Suppressor macrophage treated with lipopolysaccharide for 1 hour (primary cell): Measurements from ENCODE around the gene NANOS1.

ENCODE experiments used
- DNase-seq, 3 donors: peaks; one replicate each; pipeline ENCODE4 v3.0.0-alpha.2; 2020 to 2022

NANOS1 gene, protein sequence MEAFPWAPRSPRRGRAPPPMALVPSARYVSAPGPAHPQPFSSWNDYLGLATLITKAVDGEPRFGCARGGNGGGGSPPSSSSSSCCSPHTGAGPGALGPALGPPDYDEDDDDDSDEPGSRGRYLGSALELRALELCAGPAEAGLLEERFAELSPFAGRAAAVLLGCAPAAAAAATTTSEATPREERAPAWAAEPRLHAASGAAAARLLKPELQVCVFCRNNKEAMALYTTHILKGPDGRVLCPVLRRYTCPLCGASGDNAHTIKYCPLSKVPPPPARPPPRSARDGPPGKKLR

DNA sequence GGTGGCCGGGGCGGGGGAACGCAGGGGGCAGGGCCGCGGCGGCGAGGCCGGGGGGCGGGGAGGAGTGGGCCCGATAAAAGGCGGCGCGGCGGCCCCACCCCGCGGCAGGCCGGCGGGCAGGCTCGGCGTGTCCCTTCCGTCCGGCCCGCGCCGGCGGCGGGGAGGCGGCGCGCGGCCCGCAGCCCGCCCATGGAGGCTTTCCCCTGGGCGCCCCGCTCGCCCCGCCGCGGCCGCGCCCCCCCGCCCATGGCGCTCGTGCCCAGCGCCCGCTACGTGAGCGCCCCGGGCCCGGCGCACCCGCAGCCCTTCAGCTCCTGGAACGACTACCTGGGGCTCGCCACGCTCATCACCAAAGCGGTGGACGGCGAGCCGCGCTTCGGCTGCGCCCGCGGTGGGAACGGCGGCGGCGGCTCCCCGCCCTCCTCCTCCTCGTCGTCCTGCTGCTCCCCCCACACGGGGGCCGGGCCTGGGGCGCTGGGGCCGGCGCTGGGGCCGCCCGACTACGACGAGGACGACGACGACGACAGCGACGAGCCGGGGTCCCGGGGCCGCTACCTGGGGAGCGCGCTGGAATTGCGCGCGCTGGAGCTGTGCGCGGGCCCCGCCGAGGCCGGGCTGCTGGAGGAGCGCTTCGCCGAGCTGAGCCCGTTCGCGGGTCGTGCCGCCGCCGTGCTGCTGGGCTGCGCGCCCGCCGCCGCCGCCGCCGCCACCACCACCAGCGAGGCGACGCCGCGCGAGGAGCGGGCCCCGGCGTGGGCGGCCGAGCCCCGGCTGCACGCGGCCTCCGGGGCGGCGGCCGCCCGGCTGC lies at the start of gene NANOS1:
Gene NANOS1 (plus strand): TSS at position 102 of the 808 bp plus-strand sequence. CDS start 88 bp downstream, at position 190.
- DNase-seq, result no peak

DNA sequence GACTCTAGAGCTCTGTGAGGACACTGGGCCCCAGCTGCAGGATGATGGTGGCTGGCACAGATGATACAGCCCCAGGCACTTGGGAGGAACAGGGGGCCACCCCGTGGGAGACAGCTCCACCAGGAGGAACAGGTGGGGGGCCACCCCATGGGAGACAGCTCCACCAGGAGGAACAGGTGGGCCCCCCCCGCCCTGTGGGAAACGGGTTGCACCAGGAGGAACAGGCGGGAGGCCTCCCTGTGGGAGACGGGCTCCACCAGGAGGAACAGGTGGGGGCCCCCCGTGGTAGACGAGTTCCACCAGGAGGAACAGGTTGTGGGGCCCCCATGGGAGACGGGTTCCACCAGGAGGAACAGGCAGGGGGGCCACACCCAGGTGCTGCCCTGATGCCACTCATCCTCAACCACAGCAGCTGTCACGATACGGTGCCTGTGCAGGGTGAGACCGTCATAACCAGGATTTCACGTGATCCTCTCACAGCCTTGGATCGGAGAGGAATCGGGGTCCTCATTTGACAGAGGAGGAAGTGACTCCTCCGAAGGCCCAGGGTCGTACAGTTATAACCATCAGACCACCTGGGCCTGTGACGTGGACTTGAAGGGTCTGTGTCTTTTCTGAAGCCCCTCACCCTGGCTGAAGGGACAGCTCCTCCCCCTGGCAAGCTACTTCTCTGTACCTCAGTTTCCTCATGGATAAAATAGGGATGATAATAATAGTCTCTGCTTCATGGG lies 49.2 kb upstream of the NANOS1 start:
- no peak for DNase-seq

DNA sequence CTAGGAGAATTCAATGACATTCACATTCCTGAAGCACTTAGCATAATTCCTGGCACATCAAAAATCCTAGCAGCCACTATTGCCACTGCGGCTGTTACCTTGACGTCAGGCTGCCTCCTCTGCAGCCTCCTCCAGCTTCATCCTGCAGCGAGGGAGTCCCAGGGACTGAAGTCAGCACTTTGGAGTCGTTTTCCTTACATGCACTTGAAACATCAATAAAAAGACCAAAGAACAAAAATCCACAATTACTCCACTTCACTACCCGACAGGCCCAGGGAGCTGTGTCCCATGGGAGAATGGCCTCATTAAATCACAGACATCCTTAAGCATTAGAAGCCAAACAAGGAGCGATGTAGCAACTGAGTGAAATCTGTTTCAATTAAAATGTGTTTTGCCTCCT lies 48.6 kb upstream of the NANOS1 start:
- DNase-seq, result no peak

DNA sequence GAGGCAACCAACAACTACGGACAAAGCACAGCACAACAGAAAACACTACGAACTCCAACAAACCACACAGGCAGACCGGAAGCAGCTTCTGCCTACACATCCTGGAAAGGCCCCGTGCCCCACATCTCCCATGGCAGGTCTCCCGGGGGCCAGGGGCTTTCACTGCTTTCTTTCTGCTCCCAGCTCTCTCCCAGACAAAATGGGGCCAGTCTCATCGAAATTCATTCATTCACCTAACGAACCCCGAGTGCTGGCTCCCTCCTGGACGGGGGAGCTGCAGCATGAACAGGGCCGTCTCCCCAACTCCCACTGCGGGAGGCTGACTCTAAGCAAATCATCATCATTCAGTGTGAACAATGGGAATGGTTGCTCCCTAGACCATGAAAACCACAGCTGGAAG lies 47.6 kb upstream of the NANOS1 start:
- no peak for DNase-seq

DNA sequence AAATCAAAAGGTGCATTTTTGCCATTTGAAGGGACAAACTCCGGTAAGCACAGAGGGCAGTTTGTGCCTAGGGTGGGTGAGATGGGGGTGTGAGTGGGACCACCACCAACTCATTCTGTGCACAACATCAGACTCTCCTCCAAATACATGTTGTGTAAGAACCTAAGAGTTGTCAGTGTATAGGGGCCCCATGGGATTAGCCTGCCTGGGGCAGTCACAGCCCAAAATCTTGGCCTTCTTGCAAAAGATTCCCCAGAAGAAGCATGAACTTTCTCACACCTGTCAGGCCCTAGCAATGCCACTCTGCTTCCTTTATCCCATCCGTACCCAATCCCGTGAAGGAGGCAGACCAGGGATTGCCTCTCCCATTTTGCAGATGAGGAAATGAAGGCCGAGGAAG lies 47.1 kb upstream of the NANOS1 start:
- no peak for DNase-seq

DNA sequence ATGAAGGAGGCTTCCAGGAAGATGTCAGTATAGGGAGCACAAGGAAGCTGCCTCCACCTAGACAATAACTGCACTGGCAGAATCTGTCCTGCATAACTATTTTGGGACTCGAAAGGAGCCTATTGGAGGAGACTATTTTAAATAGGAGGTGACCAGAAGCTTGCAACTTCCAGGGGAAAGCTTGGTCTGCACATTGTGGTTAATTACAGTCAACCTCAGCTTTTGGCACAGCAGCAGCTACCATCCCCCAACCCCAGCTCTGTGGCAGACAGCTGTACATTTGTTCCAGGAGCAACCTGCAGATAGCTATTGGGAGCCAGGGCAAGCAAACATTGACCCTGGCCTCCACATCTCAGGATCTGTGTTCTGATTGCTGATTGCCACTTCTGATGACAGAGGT lies 46.3 kb upstream of the NANOS1 start:
- DNase-seq, result no peak

DNA sequence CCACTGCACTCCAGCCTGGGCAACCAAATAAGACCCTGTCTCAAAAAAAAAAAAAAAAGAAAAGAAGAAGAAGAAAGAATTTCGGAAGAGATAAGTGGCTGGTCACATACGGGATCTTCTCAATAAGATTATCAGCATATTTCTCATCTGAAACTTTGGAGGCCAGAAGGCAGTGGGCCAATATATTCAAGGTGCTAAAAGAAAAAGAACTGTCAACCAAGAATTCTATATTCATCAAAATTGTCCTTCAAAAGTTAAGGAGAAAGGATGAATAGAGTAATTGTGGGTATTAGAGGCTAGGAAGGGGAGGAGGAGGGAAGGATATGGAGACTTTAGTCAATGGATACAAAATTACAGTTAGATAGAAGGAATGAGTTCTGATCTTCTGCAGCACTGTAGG lies 43.9 kb upstream of the NANOS1 start:
- no peak for DNase-seq

DNA sequence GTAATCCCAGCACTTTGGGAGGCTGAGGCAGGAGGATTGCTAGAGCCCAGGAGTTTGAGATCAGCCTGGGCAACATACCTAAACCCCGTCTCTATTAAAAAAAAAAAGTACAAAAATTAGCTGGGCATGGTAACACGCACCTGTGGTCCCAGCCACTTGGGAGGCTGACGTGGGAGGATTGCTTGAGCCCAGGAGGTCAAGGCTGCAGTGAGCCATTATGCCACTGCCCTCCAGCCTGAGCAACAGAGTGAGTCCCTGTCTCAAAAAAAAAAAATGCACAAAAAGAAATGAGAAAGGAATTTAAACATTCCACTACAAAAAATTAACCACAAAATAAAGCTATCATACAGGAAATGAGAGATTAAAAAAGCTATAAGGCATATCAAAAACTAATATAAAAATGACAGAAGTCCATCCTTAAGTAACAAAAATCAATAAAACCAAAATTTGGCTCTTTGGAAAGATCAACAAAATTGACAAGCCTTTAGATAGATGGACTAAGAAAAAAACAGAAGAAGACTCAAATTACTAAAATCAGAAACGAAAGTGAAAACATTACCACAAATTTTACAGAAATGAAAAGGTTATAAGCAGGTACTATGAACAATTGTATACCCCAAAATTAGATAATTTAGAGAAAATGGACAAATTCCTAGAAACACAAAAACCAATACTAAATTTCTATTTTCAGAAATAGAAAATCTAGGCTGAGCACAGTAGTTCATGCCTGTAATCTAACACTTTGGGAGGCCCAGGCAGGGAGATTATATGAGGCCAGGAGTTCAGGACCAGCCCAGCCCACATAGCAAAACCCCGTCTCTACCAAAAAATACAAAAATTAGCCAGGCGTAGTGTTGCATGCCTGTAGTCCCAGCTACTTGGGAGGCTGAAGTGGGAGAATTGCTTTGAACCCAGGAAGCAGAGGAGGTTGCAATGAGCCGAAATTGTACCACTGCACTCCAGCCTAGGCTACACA lies 42.4 kb upstream of the NANOS1 start:
- no peak for DNase-seq

DNA sequence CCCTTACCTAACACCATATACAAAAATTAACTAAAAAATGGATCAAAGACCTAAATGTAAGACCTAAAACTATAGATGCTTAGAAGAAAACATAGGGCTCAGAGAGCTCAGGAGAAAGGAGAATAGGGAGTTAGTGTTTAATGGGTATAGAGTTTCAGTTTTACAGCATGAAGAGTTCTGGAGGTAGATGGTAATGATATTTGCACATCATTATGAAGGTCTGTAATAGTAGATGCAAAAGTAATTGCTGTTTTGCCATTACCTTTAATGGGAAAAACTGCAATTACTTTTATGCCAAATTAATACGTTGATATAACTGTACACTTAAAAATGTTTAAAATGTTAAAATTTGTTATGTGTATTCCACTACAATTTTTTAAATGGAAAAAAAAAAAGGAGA lies 39.2 kb upstream of the NANOS1 start:
- no peak for DNase-seq

DNA sequence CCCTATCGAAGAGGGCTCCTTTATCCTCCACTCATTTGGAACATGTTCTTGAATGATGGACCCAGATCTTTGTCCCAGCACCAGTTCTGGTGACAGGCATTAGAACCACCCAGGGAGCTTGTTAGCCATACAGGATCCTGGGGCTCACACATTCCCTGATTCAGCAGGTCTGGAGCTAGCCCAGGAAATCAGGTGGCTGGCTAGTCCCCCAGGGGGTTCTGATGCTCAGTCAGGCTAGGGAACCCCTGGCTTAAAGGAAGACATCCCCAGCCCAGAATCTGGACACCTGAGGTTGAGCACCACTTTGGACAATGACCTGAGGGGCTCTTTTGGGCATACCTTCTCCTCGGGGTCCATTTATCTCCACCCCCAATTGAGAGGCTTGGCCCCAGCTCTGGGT lies 37.0 kb upstream of the NANOS1 start:
- DNase-seq, result no peak

DNA sequence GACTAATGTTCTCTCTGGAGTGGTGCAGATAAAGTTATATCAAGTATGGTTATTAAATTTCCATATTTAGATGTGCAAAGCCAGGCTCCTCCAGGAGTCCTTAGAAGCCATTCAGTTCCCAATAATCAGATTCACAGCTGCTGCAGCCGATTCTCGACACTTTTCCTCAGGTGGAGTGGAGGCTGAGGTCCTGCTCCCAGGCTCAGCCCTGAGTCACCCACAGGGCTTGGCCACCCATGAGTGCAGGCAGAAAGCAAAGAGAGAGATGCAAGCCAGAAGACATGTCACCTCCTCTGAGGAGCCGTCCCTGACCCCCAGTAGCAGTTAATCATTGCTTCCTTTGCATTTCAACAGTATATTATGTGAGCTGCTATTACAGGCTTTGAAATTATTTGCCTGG lies 36.3 kb upstream of the NANOS1 start:
- no peak for DNase-seq

DNA sequence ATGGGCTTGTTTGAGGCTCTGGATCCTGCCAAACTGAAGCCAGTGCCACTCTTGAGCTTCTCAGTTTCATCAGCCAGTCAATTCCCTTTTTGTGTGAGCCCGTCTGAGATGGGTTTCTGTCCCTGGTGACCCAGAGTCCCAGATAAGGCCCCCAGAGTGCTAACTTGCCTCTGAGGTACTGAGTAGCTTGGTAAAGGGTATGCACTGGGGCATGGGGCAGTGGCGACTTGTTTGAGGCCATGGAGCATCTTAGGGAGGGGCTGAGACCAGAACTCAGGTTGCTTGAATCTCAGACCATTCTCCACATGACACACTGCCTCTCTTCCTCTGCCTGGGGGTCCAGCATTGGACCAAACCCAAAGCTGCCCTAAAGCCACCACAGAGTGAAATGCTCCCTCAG lies 35.2 kb upstream of the NANOS1 start:
- no peak for DNase-seq

DNA sequence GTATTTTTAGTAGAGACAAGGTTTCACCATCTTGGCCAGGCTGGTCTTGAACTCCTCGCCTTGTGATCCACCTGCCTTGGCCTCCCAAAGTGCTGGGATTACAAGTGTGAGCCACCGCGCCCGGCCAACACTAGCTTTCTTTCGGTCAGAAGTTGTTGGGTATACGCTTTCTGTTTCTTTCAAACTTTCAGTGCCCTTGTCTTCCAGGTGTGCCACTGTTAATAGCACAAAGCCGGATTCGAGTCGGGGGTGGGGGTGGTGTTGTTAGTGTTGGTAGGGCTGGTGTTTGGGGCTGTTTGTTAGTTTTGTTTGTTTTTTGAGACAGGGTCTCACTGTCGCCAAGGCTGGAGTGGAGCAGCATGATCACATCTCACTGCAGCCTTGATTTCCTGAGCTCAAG lies 33.8 kb upstream of the NANOS1 start:
- no peak for DNase-seq

DNA sequence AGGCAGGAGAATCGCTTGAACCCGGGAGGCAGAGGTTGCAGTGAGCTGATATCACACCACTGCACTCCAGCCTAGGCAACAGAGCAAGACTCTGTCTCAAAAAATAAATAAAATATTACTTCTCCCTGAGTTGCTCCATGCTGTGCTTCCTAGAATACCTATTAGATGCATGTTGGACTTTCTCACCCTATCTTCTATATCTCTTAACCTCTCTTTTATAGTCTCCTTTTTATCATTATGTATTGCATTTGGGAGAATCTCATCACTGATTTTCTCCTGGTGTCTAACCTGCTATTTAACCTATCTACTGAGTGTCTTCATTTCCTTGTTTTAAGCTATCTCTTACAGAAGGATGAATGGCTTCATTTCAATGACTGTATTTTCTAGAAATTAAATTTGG lies 32.1 kb upstream of the NANOS1 start:
- DNase-seq, result no peak

DNA sequence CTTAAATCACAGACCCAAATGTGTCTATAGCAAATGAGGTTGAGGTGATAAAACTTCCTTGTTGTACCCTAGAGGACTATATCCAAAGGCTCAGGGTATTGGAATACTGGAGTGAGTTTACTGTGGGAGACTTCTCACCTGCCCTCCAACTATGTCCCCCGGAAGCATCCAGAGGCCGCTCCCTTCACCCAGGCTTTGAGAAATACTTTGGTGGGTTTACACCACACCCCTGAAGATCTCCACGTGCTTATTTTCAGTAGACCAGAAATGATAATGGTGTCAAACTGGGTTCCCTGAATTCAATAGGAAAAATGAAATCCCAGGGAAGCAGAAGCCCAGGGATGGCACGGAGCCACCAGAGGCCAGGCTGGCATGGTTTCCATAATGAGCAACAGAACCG lies 31.3 kb upstream of the NANOS1 start:
- DNase-seq, result no peak

DNA sequence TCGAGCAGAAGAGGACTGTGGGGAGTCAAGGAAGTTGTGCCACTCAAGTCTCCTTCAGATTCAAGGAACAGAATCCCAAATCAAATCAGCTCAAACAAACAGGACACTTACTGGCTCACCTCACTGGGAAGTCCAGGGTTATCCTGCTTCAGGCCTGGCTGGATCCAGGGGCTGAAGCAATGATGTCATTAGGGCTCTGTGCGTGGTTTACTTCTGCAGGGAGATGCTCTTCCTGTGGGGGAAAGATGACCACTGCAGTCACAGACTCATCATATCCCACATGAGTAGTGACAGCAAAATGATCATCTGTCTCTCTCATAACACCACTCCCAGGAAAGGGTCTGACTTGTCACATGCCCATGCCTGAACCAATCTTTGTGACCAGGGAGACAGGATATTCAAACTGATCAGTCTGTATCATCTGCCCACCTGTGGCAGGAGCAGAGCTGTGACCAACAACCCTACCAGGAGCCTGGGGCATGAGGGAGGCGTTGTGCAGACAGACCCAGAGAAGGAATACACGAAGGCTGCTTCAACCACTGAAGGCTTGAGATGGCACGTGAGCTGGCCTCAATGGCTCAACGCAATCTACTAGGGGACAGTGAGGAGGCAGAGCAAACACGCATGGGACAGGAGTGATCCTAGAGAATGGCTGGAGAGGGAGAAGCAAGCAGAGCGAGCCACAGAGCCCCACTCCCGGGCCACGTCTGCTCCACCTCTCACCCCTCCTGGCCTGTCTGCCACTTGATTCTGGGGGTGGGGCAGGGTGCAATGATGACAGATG lies 27.6 kb upstream of the NANOS1 start:
- DNase-seq, result no peak

DNA sequence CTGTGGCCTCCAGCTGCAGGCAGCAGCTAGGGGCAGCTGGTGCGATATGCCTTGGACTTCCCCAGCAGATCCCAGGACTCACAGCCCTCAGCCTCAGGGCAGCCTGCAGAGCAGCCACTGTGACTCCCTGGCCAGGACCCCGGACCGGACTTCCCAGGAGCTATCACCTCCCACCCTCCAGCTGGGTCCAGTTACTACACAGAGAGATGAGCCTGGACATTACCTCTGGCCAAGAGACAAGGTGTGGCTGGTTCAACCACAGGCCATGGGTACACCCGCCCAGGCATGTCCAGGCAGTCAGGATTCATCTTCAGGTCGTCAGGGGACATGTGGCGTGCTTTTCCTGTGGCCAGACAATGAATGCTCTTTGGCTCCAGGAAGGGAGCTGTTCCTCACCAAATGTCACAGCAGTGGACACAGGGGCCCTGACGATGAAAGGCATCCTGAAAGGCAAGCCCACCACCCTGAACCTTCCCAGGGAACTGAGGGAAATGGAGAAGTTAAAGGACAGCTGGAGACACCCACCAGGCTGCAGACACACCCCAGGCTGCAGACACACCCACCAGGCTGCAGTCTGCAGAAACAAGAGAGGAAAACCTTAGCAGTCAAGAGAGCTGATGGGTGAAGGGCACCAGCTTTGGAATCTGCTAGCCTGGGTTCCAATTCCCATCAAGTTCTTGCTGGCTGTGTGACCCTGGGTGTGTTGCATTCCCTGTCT lies 25.8 kb upstream of the NANOS1 start:
- no peak for DNase-seq

DNA sequence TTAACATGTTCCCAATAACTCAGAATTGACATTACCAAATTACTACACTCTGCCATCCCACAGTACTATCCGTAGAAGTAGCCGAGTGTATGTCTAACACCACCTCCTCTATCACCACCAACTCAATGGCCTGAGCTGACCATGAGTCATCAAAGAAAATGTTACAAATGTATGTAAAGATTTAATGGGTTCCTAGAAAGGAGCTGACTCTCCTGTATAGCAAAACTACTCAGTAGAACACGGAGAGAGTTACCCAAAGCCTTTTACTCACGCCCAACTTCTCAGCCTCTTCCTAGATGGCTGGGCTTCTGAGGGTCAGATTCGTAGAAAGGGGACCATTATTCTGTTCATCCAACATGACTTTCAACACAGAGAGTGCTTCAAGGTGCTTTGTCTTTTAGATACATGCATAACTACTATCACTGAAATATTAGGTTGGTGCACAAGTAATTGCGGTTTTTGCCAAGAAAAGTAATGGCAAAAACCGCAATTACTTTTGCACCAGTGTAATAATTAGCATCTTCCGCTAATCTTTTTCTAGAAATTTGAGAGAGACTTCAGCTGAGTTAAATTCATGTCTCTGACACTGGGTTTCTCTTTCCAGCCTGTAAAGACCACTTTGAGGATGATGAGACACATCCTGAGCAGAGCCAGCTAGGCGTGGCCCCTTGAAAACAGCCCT lies 24.0 kb upstream of the NANOS1 start:
- DNase-seq, result peak; percentile 38 to 49 (median 42)

DNA sequence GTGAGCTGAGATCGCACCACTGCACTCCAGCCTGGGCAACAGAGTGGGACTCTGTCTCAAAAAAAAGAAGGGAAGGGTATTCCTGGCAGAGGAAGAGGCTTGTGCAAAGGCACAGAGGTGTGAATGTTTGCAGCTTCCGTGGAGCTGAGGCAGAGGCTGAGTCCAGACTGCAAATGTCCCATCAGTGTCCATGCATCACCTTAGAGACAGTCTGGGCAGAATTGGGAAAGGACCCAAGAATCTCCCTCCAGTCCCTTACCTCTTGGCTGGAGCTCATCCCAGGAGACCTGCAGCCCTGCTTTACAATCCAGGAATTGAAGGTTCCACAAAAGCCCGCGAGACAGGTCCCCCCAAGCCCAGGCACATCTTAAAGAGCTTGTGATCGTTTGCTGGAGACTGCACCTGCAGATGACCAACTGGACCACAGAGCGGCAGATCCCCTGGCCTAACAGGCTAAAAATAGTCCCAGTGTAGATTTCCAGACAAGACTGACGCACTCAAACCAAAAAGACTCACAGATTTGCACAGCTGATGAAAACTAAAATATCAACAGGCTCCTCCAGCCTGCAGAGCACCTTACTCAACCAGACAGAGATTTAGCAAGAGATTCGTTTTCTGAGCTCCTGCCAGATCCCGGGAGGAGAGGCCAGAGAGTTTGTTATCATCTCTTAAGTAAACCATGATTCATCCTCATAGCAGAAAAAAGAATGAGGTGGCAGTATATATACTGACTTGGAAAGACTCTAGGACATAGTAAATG lies 22.9 kb upstream of the NANOS1 start:
- DNase-seq, result no peak

DNA sequence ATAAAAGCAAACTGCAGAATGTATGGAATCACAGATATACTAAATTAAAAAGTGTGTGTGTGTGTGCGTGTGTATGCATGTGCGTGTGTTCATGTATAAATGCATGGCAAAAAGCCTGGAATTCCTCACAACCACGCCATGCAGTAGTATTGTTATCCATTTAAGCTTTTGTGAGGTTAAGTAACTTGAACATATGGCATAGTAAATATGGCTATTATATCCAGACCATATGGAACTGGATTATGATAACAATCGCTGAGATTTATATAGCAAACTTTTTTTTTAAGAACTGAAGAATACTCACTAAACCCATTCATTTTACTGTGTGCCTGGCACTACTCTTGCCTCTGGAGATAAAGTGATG lies 22.3 kb upstream of the NANOS1 start:
- no peak for DNase-seq
